ENCODE measurements around the gene AFAP1. TPM values are rescaled to one million over a fixed set of nuclear protein-coding genes. Genes with fewer than 3 reads are reported as not detected.

AFAP1 gene
- total and polyA plus RNA-seq, 2 of the 8 experiments (the other 6 are each of a cell fraction or from before 2014, with no cell fraction given) = 3.6 to 18.2 TPM

- TF ChIP-seq USF2 (IDR thresholded peaks at IDR 0.05; ENCODE audit: low read length) (no peak), CEBPB (IDR thresholded peaks at IDR 0.05; ENCODE audit: low read depth, low read length) (no peak), RAD21 (IDR thresholded peaks at IDR 0.05 in 1 of 2, conservative IDR thresholded peaks at IDR 0.05 in 1 of 2; ENCODE audit: low read depth in 2 of 2, low read length in 2 of 2) (no peak), EP300 (IDR thresholded peaks at IDR 0.05; ENCODE audit: borderline replicate concordance in 1 of 2, low read depth in 2 of 2, low read length in 2 of 2) (no peak), ATF2 (IDR thresholded peaks at IDR 0.05; ENCODE audit: low read length) (no peak), EGR1 (IDR thresholded peaks at IDR 0.05; ENCODE audit: borderline replicate concordance, low read depth, low read length) (no peak)
These were observed 125.2 kb downstream of the AFAP1 start (continued) for GRCh38 chr4:7814451-7814850.

Measured in H1 (cell line).